Fibroblast of mammary gland (primary cell): ENCODE data around the gene GLI2.

Experiments
- DNase-seq: peaks from one replicate; pipeline ENCODE4 v3.0.0-alpha.2; 2010; ENCODE audit warnings: low read depth
- H3K4me3 ChIP-seq: 2 replicates; pipeline ENCODE4 v1.5.1; 2011; ENCODE audit warnings: low read depth, mild to moderate bottlenecking, low read length, moderate library complexity; ENCODE audit not compliant: control insufficient read depth
- CTCF ChIP-seq: conservative IDR thresholded peaks from 2 replicates; pipeline ENCODE4 v1.5.1; 2011; ENCODE audit warnings: low read depth, low read length, inconsistent platforms; ENCODE audit not compliant: control insufficient read depth, insufficient read depth

GLI2 gene

GRCh38 chr2:120702061-120702460 is 33.6 kb upstream of the GLI2 start:
- no peak overlapping the region for H3K4me3 ChIP-seq
- TF ChIP-seq CTCF: no peak
- peak; percentile 31 for DNase-seq

GRCh38 chr2:120702801-120703200 is 32.9 kb upstream of the GLI2 start:
- TF ChIP-seq CTCF: no peak
- DNase-seq: peak; percentile 24
- H3K4me3 ChIP-seq: no peak overlapping the region

- TF ChIP-seq CTCF: no peak
- no peak overlapping the region for H3K4me3 ChIP-seq
- peak; percentile 95 for DNase-seq
Measured at GRCh38 chr2:120703330-120703994, 32.2 kb upstream of the GLI2 start.

GRCh38 chr2:120704696-120705095 is 31.0 kb upstream of the GLI2 start:
- DNase-seq: no peak
- no peak overlapping the region for H3K4me3 ChIP-seq
- TF ChIP-seq CTCF: no peak

- peak; percentile 28 for DNase-seq
- TF ChIP-seq CTCF: no peak
- H3K4me3 ChIP-seq: no peak overlapping the region
Measured at GRCh38 chr2:120707816-120708215, 27.9 kb upstream of the GLI2 start.

- no peak overlapping the region for H3K4me3 ChIP-seq
- DNase-seq: no peak
- TF ChIP-seq CTCF: no peak
Measured at GRCh38 chr2:120708944-120709607, 26.6 kb upstream of the GLI2 start.

- peak; percentile 68 for DNase-seq
- TF ChIP-seq CTCF: no peak
- H3K4me3 ChIP-seq: no peak overlapping the region
Measured at GRCh38 chr2:120709608-120710041, 26.0 kb upstream of the GLI2 start.
